Thyroid gland (tissue), 4 donors: ENCODE results near the gene HID1.
"Not testable (repeated sequence)": the region's sequence is repeated elsewhere in the genome, so short reads cannot be mapped to it uniquely, and the experiment has no call there.

Source experiments
- POLR2A ChIP-seq, 2 donors: fragments of 450-650 bp; IDR thresholded peaks; one replicate each; pipeline ENCODE4 v1.6.1; 2017; ENCODE audit warnings: antibody characterized with exemption in 2 of 2, mild to moderate bottlenecking in 2 of 2, moderate library complexity in 1 of 2
- TF ChIP-seq, protein P1 (sequence below), 6 experiments: fragments of 200-600 bp in 3 of 6; fragments of 450-650 bp in 3 of 6; sonication (generic) in 3 of 6; IDR thresholded peaks; one replicate each; pipeline ENCODE4 v1.5.1; 2016 to 2019; ENCODE audit warnings: antibody characterized with exemption in 6 of 6, mild to moderate bottlenecking in 2 of 6, inconsistent platforms in 1 of 6, moderate library complexity in 1 of 6

DNA sequence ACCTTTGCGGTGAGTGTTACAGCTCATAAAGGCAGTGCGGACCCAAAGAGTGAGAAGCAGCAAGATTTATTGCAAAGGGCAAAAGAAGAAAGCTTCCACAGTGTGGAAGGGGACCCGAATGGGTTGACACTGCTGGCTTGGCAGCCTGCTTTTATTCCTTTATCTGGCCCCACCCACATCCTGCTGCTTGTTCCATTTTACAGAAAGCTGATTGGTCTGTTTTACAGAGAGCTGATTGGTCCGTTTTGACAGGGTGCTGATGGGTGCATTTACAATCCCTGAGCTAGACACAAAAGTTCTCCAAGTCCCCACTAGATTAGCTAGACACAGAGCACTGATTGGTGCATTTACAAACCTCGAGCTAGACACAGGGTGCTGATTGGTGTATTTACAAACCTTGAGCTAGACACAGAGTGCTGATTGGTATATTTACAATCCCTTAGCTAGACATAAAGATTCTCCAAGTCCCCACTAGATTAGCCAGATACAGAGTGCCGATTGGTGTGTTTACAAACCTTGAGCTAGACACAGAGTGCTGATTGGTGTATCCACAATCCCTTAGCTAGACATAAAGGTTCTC, 66.3 kb downstream of the HID1 start:
- TF ChIP-seq, protein P1, sequence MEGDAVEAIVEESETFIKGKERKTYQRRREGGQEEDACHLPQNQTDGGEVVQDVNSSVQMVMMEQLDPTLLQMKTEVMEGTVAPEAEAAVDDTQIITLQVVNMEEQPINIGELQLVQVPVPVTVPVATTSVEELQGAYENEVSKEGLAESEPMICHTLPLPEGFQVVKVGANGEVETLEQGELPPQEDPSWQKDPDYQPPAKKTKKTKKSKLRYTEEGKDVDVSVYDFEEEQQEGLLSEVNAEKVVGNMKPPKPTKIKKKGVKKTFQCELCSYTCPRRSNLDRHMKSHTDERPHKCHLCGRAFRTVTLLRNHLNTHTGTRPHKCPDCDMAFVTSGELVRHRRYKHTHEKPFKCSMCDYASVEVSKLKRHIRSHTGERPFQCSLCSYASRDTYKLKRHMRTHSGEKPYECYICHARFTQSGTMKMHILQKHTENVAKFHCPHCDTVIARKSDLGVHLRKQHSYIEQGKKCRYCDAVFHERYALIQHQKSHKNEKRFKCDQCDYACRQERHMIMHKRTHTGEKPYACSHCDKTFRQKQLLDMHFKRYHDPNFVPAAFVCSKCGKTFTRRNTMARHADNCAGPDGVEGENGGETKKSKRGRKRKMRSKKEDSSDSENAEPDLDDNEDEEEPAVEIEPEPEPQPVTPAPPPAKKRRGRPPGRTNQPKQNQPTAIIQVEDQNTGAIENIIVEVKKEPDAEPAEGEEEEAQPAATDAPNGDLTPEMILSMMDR (IDR thresholded peaks at IDR 0.05), result not testable (repeated sequence)
- not testable (repeated sequence) for TF ChIP-seq POLR2A (IDR thresholded peaks at IDR 0.05)
